Liver (tissue), 9 donors: Measurements from ENCODE around the gene FALEC. TPM values are rescaled to one million over a fixed set of nuclear protein-coding genes. Genes with fewer than 3 reads are reported as not detected.

Experiments used
- DNase-seq: peaks from one replicate; pipeline ENCODE4 v3.0.0-alpha.2; 2017; ENCODE audit warnings: low spot score
- H3K27ac ChIP-seq, 2 donors: one replicate each; pipeline ENCODE4 v1.7.0; 2013; ENCODE audit warnings: inconsistent platforms in 2 of 2, low read length in 2 of 2, control low read depth in 1 of 2, low read depth in 1 of 2, mild to moderate bottlenecking in 1 of 2
- H3K27me3 ChIP-seq, 4 donors: one replicate each; pipeline versions ENCODE4 v1.6.1 to v1.7.0; 2013; ENCODE audit warnings: low read length in 3 of 4, inconsistent platforms in 1 of 4, mild to moderate bottlenecking in 1 of 4, moderate library complexity in 1 of 4; ENCODE audit not compliant: control insufficient read depth in 4 of 4, insufficient read depth in 4 of 4
- H3K36me3 ChIP-seq, 4 donors: one replicate each; pipeline versions ENCODE4 v1.6.1 to v1.7.0; 2013; ENCODE audit warnings: low read length in 3 of 4, mild to moderate bottlenecking in 3 of 4, low read depth in 1 of 4, moderate library complexity in 1 of 4; ENCODE audit not compliant: control insufficient read depth in 4 of 4, insufficient read depth in 3 of 4
- H3K4me1 ChIP-seq, 4 donors: one replicate each; pipeline versions ENCODE4 v1.6.1 to v1.7.0; 2013; ENCODE audit warnings: low read length in 3 of 4, mild to moderate bottlenecking in 3 of 4, moderate library complexity in 1 of 4; ENCODE audit not compliant: control insufficient read depth in 4 of 4, insufficient read depth in 4 of 4
- H3K4me3 ChIP-seq, 3 donors: one replicate each; pipeline versions ENCODE4 v1.6.1 to v1.7.0; 2013; ENCODE audit warnings: low read length in 3 of 3, control low read depth in 1 of 3, low read depth in 1 of 3, mild to moderate bottlenecking in 1 of 3
- H3K9ac ChIP-seq, 2 donors: one replicate each; pipeline ENCODE4 v1.7.0; 2013; ENCODE audit warnings: low read length in 2 of 2, mild to moderate bottlenecking in 2 of 2, moderate library complexity in 2 of 2, control low read depth in 1 of 2, low read depth in 1 of 2
- H3K9me3 ChIP-seq, 4 donors: one replicate each; pipeline versions ENCODE4 v1.6.1 to v1.7.0; 2013; ENCODE audit warnings: low read length in 3 of 4; ENCODE audit not compliant: control insufficient read depth in 4 of 4
- EGR1 ChIP-seq, 2 donors: IDR thresholded peaks; 2 replicates each; pipeline ENCODE4 v1.6.1; 2016 to 2018; ENCODE audit warnings: antibody characterized with exemption in 2 of 2, low read depth in 2 of 2
- FOXA1 ChIP-seq: IDR thresholded peaks from 2 replicates; pipeline ENCODE4 v1.6.1; 2016; ENCODE audit warnings: antibody characterized with exemption
- FOXA2 ChIP-seq: IDR thresholded peaks from 2 replicates; pipeline ENCODE4 v1.6.1; 2016; ENCODE audit warnings: antibody characterized with exemption
- GABPA ChIP-seq, 2 donors: IDR thresholded peaks in 1 of 2; conservative IDR thresholded peaks in 1 of 2; 2 replicates each; pipeline ENCODE4 v1.6.1; 2016; ENCODE audit warnings: antibody characterized with exemption in 2 of 2, mild to moderate bottlenecking in 1 of 2, moderate library complexity in 1 of 2
- HNF4A ChIP-seq, 2 donors: conservative IDR thresholded peaks; 2 replicates each; pipeline ENCODE4 v1.6.1; 2016; ENCODE audit warnings: antibody characterized with exemption in 2 of 2, mild to moderate bottlenecking in 2 of 2
- HNF4G ChIP-seq: IDR thresholded peaks from 2 replicates; pipeline ENCODE4 v1.6.1; 2016; ENCODE audit warnings: antibody characterized with exemption
- JUND ChIP-seq, 2 donors: IDR thresholded peaks; 2 replicates each; pipeline ENCODE4 v1.6.1; 2016; ENCODE audit warnings: antibody characterized with exemption in 2 of 2
- NR2F2 ChIP-seq: IDR thresholded peaks from 2 replicates; pipeline ENCODE4 v1.6.1; 2016; ENCODE audit warnings: antibody characterized with exemption
- RAD21 ChIP-seq, 2 donors: IDR thresholded peaks; 2 replicates each; pipeline ENCODE4 v1.6.1; 2016; ENCODE audit warnings: antibody characterized with exemption in 2 of 2, mild to moderate bottlenecking in 2 of 2
- RXRA ChIP-seq, 2 donors: IDR thresholded peaks; 2 replicates each; pipeline ENCODE4 v1.6.1; 2017 to 2018; ENCODE audit warnings: antibody characterized with exemption in 2 of 2, mild to moderate bottlenecking in 1 of 2
- SP1 ChIP-seq: IDR thresholded peaks from 2 replicates; pipeline ENCODE4 v1.6.1; 2018; ENCODE audit warnings: antibody characterized with exemption, mild to moderate bottlenecking
- TAF1 ChIP-seq: conservative IDR thresholded peaks from 2 replicates; pipeline ENCODE4 v1.6.1; 2016; ENCODE audit warnings: antibody characterized with exemption, mild to moderate bottlenecking
- YY1 ChIP-seq: IDR thresholded peaks from 2 replicates; pipeline ENCODE4 v1.6.1; 2016; ENCODE audit warnings: antibody characterized with exemption, mild to moderate bottlenecking
- WGBS: extraction: QIAGEN DNeasy Blood & Tissue Kit; methylation state at CpG from one replicate; pipeline ENCODE4 v1.1.7; 2013; 5-methylcytosine and 5-hydroxymethylcytosine counted together
- polyA plus RNA-seq, 2 donors: library from polyadenylated mRNA; stranded (reverse) in 1 of 2; unstranded in 1 of 2; fragments of 200-250 nt in 1 of 2; fragments of >200 nt in 1 of 2; fragmentation: Nextera tagmentation in 1 of 2; extraction: Ambion mirVana in 1 of 2; gene quantifications; one replicate each; pipeline versions ENCODE4 v1.2.1 to v1.2.3, GENCODE V29; 2013 to 2015
- total RNA-seq, 2 donors: library from RNA; depleted of rRNA; stranded (reverse); fragments of >200 nt; gene quantifications; one replicate each; pipeline ENCODE4 v1.2.3, GENCODE V29; 2014
- TF ChIP-seq, protein P1 (sequence below): IDR thresholded peaks from 2 replicates; pipeline ENCODE4 v1.6.1; 2016; ENCODE audit warnings: antibody characterized with exemption
- TF ChIP-seq, protein P2 (sequence below): IDR thresholded peaks from 2 replicates; pipeline ENCODE4 v1.6.1; 2016; ENCODE audit warnings: antibody characterized with exemption
- TF ChIP-seq, protein P3 (sequence below): fragments of 150-350 bp; IDR thresholded peaks from 2 replicates; pipeline ENCODE4 v1.5.1; 2017; ENCODE audit warnings: improper control_type of control experiment, low read depth, low read length; ENCODE audit not compliant: missing input control
- TF ChIP-seq, protein P4 (sequence below): IDR thresholded peaks from 2 replicates; pipeline ENCODE4 v1.6.1; 2016; ENCODE audit warnings: antibody characterized with exemption, mild to moderate bottlenecking
- TF ChIP-seq, protein P5 (sequence below): IDR thresholded peaks from 2 replicates; pipeline ENCODE4 v1.6.1; 2016; ENCODE audit warnings: antibody characterized with exemption
- donor health status: healthy.
- donor health status: healthy.
- donor health status: healthy.
- donor health status: healthy.
- donor health status: healthy.

The FALEC gene
- total and polyA plus RNA-seq, 4 donors, result not detected

DNA sequence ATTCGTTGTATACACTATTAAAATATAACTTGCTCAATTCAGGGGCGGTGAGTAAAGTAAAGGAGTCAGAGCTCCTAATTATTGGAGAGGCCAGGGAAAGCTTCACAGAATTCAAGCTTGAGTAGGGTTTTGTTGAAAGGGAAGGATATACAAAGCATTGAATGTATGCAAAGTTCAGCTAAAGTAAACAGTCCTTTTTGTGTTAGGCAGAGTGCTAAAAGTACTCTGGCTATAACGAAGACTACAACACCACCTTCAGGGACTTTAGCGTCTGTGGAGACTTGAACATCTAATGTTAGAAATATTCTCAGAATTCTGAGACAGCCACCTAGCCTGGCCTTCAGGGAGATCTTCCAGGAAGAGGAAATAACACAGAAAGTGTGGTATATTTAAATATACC lies 1.1 kb downstream of the FALEC start:
- H3K27ac ChIP-seq, result no peak overlapping the region

DNA sequence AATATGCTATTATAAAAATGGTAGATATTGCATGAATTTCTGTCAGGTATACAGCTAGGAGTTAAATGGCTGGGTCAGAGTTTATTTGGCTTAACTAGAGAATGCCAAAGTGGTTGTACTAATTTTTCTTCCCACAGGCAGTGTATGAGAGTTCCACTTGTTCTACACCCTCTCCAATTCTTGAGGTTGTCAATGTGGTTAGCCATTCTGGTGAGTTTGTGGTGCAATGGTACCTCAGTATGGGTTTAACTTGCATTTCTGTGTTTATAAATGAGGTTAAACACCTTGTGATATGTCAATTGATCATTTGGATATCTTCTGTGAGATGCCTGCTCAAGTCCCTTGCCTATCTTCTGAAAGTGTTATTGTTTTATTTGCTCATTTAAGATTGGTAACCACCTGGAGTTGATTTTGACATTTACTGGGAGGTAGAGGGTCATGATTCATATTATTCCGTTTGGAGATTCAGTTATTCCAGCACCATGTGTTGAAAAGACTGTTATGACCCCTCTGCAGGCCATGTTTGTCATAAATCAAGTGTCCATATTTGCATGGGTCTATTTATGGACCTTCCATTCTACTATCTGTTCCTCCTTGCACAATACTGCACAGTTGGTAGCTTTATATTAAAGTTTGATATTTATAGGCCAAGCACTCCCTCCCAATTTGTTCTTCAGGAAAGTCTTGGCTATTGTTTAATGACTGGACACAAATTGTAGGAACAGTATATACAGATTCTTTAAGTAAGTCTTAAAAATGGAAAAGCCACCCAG lies 5.8 kb downstream of the FALEC start:
- 90% methylated on average over 1 of the region's 1 CpG for WGBS

More for the DNA sequence above, 1.1 kb downstream of the FALEC start:
- Histone ChIP-seq H3K27me3 (no peaks in the 10 kb centered on the region), H3K4me3 (no peak overlapping the region), H3K36me3 (no peaks in the 10 kb centered on the region), H3K9ac (no peak overlapping the region), H3K9me3 (no peaks in the 10 kb centered on the region), H3K4me1 (peaks cover 2 to 17% (median 9%) of the 10 kb centered on the region in 4 donors)
- no peak for DNase-seq
- TF ChIP-seq HNF4G (no peak), RAD21 (IDR thresholded peaks at IDR 0.05) (peak; percentile 28 to 31)
- TF ChIP-seq, protein P1, sequence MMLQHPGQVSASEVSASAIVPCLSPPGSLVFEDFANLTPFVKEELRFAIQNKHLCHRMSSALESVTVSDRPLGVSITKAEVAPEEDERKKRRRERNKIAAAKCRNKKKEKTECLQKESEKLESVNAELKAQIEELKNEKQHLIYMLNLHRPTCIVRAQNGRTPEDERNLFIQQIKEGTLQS, result no peak
- 48% methylated on average over 4 of the region's 4 CpGs for WGBS

More for the DNA sequence above, 5.8 kb downstream of the FALEC start:
- H3K9me3 ChIP-seq, result no peaks in the 10 kb centered on the region
- no peak overlapping the region for H3K9ac ChIP-seq
- no peak overlapping the region for H3K4me3 ChIP-seq
- TF ChIP-seq FOXA1 (no peak), EGR1 (IDR thresholded peaks at IDR 0.05; ENCODE audit: low read depth in 2 of 2) (no peak), TAF1 (no peak), HNF4A (conservative IDR thresholded peaks at IDR 0.05) (no peak), YY1 (no peak), FOXA2 (no peak), HNF4G (no peak), GABPA (IDR thresholded peaks at IDR 0.05 in 1 of 2, conservative IDR thresholded peaks at IDR 0.05 in 1 of 2) (no peak), SP1 (no peak), NR2F2 (no peak), JUND (IDR thresholded peaks at IDR 0.05) (no peak), RXRA (IDR thresholded peaks at IDR 0.05) (no peak), RAD21 (IDR thresholded peaks at IDR 0.05) (no peak)
- TF ChIP-seq, protein P2, sequence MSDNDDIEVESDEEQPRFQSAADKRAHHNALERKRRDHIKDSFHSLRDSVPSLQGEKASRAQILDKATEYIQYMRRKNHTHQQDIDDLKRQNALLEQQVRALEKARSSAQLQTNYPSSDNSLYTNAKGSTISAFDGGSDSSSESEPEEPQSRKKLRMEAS, result no peak
- TF ChIP-seq, protein P3, sequence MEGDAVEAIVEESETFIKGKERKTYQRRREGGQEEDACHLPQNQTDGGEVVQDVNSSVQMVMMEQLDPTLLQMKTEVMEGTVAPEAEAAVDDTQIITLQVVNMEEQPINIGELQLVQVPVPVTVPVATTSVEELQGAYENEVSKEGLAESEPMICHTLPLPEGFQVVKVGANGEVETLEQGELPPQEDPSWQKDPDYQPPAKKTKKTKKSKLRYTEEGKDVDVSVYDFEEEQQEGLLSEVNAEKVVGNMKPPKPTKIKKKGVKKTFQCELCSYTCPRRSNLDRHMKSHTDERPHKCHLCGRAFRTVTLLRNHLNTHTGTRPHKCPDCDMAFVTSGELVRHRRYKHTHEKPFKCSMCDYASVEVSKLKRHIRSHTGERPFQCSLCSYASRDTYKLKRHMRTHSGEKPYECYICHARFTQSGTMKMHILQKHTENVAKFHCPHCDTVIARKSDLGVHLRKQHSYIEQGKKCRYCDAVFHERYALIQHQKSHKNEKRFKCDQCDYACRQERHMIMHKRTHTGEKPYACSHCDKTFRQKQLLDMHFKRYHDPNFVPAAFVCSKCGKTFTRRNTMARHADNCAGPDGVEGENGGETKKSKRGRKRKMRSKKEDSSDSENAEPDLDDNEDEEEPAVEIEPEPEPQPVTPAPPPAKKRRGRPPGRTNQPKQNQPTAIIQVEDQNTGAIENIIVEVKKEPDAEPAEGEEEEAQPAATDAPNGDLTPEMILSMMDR, result no peak
- TF ChIP-seq, protein P4, sequence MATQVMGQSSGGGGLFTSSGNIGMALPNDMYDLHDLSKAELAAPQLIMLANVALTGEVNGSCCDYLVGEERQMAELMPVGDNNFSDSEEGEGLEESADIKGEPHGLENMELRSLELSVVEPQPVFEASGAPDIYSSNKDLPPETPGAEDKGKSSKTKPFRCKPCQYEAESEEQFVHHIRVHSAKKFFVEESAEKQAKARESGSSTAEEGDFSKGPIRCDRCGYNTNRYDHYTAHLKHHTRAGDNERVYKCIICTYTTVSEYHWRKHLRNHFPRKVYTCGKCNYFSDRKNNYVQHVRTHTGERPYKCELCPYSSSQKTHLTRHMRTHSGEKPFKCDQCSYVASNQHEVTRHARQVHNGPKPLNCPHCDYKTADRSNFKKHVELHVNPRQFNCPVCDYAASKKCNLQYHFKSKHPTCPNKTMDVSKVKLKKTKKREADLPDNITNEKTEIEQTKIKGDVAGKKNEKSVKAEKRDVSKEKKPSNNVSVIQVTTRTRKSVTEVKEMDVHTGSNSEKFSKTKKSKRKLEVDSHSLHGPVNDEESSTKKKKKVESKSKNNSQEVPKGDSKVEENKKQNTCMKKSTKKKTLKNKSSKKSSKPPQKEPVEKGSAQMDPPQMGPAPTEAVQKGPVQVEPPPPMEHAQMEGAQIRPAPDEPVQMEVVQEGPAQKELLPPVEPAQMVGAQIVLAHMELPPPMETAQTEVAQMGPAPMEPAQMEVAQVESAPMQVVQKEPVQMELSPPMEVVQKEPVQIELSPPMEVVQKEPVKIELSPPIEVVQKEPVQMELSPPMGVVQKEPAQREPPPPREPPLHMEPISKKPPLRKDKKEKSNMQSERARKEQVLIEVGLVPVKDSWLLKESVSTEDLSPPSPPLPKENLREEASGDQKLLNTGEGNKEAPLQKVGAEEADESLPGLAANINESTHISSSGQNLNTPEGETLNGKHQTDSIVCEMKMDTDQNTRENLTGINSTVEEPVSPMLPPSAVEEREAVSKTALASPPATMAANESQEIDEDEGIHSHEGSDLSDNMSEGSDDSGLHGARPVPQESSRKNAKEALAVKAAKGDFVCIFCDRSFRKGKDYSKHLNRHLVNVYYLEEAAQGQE, result no peak
- TF ChIP-seq, protein P5, sequence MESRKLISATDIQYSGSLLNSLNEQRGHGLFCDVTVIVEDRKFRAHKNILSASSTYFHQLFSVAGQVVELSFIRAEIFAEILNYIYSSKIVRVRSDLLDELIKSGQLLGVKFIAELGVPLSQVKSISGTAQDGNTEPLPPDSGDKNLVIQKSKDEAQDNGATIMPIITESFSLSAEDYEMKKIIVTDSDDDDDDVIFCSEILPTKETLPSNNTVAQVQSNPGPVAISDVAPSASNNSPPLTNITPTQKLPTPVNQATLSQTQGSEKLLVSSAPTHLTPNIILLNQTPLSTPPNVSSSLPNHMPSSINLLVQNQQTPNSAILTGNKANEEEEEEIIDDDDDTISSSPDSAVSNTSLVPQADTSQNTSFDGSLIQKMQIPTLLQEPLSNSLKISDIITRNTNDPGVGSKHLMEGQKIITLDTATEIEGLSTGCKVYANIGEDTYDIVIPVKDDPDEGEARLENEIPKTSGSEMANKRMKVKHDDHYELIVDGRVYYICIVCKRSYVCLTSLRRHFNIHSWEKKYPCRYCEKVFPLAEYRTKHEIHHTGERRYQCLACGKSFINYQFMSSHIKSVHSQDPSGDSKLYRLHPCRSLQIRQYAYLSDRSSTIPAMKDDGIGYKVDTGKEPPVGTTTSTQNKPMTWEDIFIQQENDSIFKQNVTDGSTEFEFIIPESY, result no peak
- no peak for DNase-seq
- H3K4me1 ChIP-seq, result peaks cover 0 to 3% (median 2%) of the 10 kb centered on the region in 4 donors
- H3K27me3 ChIP-seq, result no peaks in the 10 kb centered on the region
- no peak overlapping the region for H3K27ac ChIP-seq
- no peaks in the 10 kb centered on the region for H3K36me3 ChIP-seq
